Activated CD4-positive, alpha-beta T cell treated with anti-CD3 and anti-CD28 coated beads for 4 hours (primary cell): ENCODE measurements around the gene APBA2.

Experiments used
- DNase-seq, 2 donors: peaks; one replicate each; pipeline ENCODE4 v3.0.0-alpha.2; 2020

Gene APBA2

GRCh38 chr15:29066838-29067237 is 181.1 kb downstream of the APBA2 start:
- DNase-seq: no peak

GRCh38 chr15:29067949-29068348 is 182.2 kb downstream of the APBA2 start:
- DNase-seq: no peak

GRCh38 chr15:29070471-29071231 is 184.9 kb downstream of the APBA2 start:
- no peak for DNase-seq

GRCh38 chr15:29071232-29071881 is 185.6 kb downstream of the APBA2 start:
- DNase-seq: no peak

GRCh38 chr15:29071882-29072273 is 186.1 kb downstream of the APBA2 start:
- no peak for DNase-seq

- DNase-seq: no peak
These were observed 186.7 kb downstream of the APBA2 start for GRCh38 chr15:29072444-29072843.

- no peak for DNase-seq
These were observed 188.3 kb downstream of the APBA2 start for GRCh38 chr15:29074045-29074444.

GRCh38 chr15:29078541-29078940 is 192.8 kb downstream of the APBA2 start:
- DNase-seq: no peak

GRCh38 chr15:29079479-29079878 is 193.7 kb downstream of the APBA2 start:
- DNase-seq: no peak

- no peak for DNase-seq
These were observed 196.0 kb downstream of the APBA2 start for GRCh38 chr15:29081781-29082180.

GRCh38 chr15:29083161-29083560 is 197.4 kb downstream of the APBA2 start:
- DNase-seq: no peak

- no peak for DNase-seq
These were observed 198.1 kb downstream of the APBA2 start for GRCh38 chr15:29083858-29084257.

- DNase-seq: no peak
These were observed 200.2 kb downstream of the APBA2 start for GRCh38 chr15:29086001-29086400.

- DNase-seq: no peak
These were observed 201.1 kb downstream of the APBA2 start for GRCh38 chr15:29086891-29087290.

GRCh38 chr15:29087521-29088285 is 201.9 kb downstream of the APBA2 start:
- DNase-seq: no peak

GRCh38 chr15:29088666-29089065 is 202.9 kb downstream of the APBA2 start:
- DNase-seq: no peak

GRCh38 chr15:29089731-29090616 is 204.2 kb downstream of the APBA2 start:
- no peak for DNase-seq

- DNase-seq: peak; percentile 18 to 57
These were observed 205.1 kb downstream of the APBA2 start for GRCh38 chr15:29090617-29091466.

GRCh38 chr15:29091666-29092065 is 205.9 kb downstream of the APBA2 start:
- no peak for DNase-seq

- no peak for DNase-seq
These were observed 206.7 kb downstream of the APBA2 start for GRCh38 chr15:29092376-29093064.

- no peak for DNase-seq
These were observed 207.3 kb downstream of the APBA2 start for GRCh38 chr15:29093065-29093435.
